Myocyte (in vitro differentiated cells): ENCODE data around the gene NUDT3. TPM values are rescaled to one million over a fixed set of nuclear protein-coding genes. Genes with fewer than 3 reads are reported as not detected.

Experiments used
- DNase-seq: peaks from one replicate; pipeline ENCODE4 v3.0.0-alpha.2; 2012; ENCODE audit warnings: low read depth
- total RNA-seq: library from RNA; depleted of rRNA; stranded (reverse); fragments of >200 nt; gene quantifications from 2 replicates; pipeline ENCODE4 v1.2.3, GENCODE V29; 2014

Gene NUDT3
- total RNA-seq, 1 donor from 2014 or later: 45.9 TPM

- no peak for DNase-seq
Observed at GRCh38 chr6:34322732-34323131, 69.7 kb downstream of the NUDT3 start.

- DNase-seq: no peak
Observed at GRCh38 chr6:34321821-34322220, 70.6 kb downstream of the NUDT3 start.

GRCh38 chr6:34319471-34319885, 73.0 kb downstream of the NUDT3 start:
- DNase-seq: no peak

- DNase-seq: peak; percentile 9
Observed at GRCh38 chr6:34318499-34319470, 73.7 kb downstream of the NUDT3 start.

- DNase-seq: no peak
Observed at GRCh38 chr6:34317882-34318498, 74.5 kb downstream of the NUDT3 start.

- no peak for DNase-seq
Observed at GRCh38 chr6:34317172-34317477, 75.3 kb downstream of the NUDT3 start.

GRCh38 chr6:34316431-34317171, 75.9 kb downstream of the NUDT3 start:
- DNase-seq: no peak

GRCh38 chr6:34315780-34316179, 76.7 kb downstream of the NUDT3 start:
- no peak for DNase-seq

- no peak for DNase-seq
Observed at GRCh38 chr6:34315256-34315655, 77.2 kb downstream of the NUDT3 start.

GRCh38 chr6:34312259-34312658, 80.2 kb downstream of the NUDT3 start:
- DNase-seq: no peak

GRCh38 chr6:34310817-34311216, 81.7 kb downstream of the NUDT3 start:
- DNase-seq: no peak

- DNase-seq: no peak
Observed at GRCh38 chr6:34308483-34308882, 84.0 kb downstream of the NUDT3 start.

- DNase-seq: peak; percentile 56
Observed at GRCh38 chr6:34305982-34306708, 86.3 kb downstream of the NUDT3 start.

GRCh38 chr6:34305497-34305896, 87.0 kb downstream of the NUDT3 start:
- no peak for DNase-seq

GRCh38 chr6:34304164-34304563, 88.3 kb downstream of the NUDT3 start:
- no peak for DNase-seq

GRCh38 chr6:34302929-34303328, 89.5 kb downstream of the NUDT3 start:
- DNase-seq: no peak

GRCh38 chr6:34301408-34301807, 91.1 kb downstream of the NUDT3 start:
- peak; percentile 97 for DNase-seq

GRCh38 chr6:34300332-34300751, 92.1 kb downstream of the NUDT3 start:
- no peak for DNase-seq

GRCh38 chr6:34298941-34299340, 93.5 kb downstream of the NUDT3 start:
- peak; percentile 32 for DNase-seq

- DNase-seq: peak; percentile 83
Observed at GRCh38 chr6:34295721-34296120, 96.7 kb downstream of the NUDT3 start.

- DNase-seq: peak; percentile 68
Observed at GRCh38 chr6:34292954-34293353, 99.5 kb downstream of the NUDT3 start.
